Measurements from ENCODE around the gene DEFB132. TPM values are rescaled to one million over a fixed set of nuclear protein-coding genes. Genes with fewer than 3 reads are reported as not detected.

The DEFB132 gene
- total and polyA plus RNA-seq, 8 donors: 0.02 TPM; not detected in 7

- peak within 1 kb of the TSS; percentile 52 to 79 (median 72) for H3K27ac ChIP-seq
- TF ChIP-seq CTCF (IDR thresholded peaks at IDR 0.05): peak in 1 of 4 donors; percentile 19
- ATAC-seq (peak; percentile 99 to 100 (median 99)), DNase-seq (peak; percentile 92 to 98 (median 94)), FAIRE-seq (peak; percentile 93)
- peak within 1 kb of the TSS; percentile 40 to 77 (median 44) for H3K4me3 ChIP-seq
- H3K27me3 ChIP-seq: no peaks in the 10 kb centered on the region
- intact Hi-C loops (cut with DNase I): no loop called here
- H3K9me3 ChIP-seq: no peaks in the 10 kb centered on the region
- WGBS, 2 donors: 0 to 1% methylated on average over 43 of the region's 43 CpGs
- H3K36me3 ChIP-seq: no peaks in the 10 kb centered on the region
- H3K4me1 ChIP-seq: peaks cover 0 to 6% (median 0%) of the 10 kb centered on the region in 3 donors
Observed at GRCh38 chr20:290084-290831, 32.7 kb downstream of the DEFB132 start, which contains the start of gene C20orf96. Gene C20orf96 (minus strand): TSS chr20:290750. CDS start chr20:290610, 140 bp downstream.

GRCh38 chr20:294602-295001 is 37.1 kb downstream of the DEFB132 start:
- no peak for TF ChIP-seq CTCF (IDR thresholded peaks at IDR 0.05)
- intact Hi-C loops (cut with DNase I): no loop called here
- ATAC-seq (no peak), DNase-seq (no peak), FAIRE-seq (no peak)
- Histone ChIP-seq H3K4me1 (peaks cover under 1 to 12% (median 11%) of the 10 kb centered on the region in 3 donors), H3K36me3 (no peaks in the 10 kb centered on the region), H3K27ac (no peak overlapping the region), H3K27me3 (no peaks in the 10 kb centered on the region), H3K9me3 (no peaks in the 10 kb centered on the region), H3K4me3 (no peak overlapping the region)
- 81 to 82% methylated on average over 5 of the region's 5 CpGs for WGBS, 2 donors

DNA sequence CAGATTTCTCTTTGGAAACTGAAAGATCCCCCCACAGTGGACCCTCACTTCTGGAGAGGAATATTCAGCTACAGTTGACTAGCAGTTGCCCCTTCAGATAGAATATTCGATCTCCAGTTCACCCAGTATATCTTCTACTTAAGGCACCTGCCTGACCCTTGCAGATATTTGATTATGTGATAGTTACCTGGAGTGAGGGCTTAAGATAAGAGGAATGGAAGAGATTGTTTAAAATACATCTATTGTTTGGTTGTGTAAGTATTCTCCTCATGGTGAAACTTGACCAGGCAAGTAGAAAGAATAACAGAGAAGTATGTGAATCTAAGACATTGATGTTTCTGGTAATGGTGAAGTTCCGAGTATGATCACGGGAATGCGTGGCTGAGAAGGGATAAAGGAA is 38.3 kb downstream of the DEFB132 start:
- H3K4me3 ChIP-seq: no peak overlapping the region
- no peak for TF ChIP-seq CTCF (IDR thresholded peaks at IDR 0.05)
- intact Hi-C loops (cut with DNase I): no loop called here
- ATAC-seq: no peak
- FAIRE-seq: no peak
- H3K27me3 ChIP-seq: no peaks in the 10 kb centered on the region
- H3K4me1 ChIP-seq: peaks cover 13 to 20% (median 16%) of the 10 kb centered on the region in 3 donors
- H3K9me3 ChIP-seq: no peaks in the 10 kb centered on the region
- 80 to 83% methylated on average over 4 of the region's 4 CpGs for WGBS, 2 donors
- H3K27ac ChIP-seq: no peak overlapping the region
- no peak for DNase-seq
- H3K36me3 ChIP-seq: no peaks in the 10 kb centered on the region

GRCh38 chr20:297098-297924 is 39.8 kb downstream of the DEFB132 start, which contains the start of gene ZCCHC3:
Gene ZCCHC3 (plus strand): TSS chr20:297570. CDS start chr20:297587, 17 bp downstream.
- ATAC-seq: peak; percentile 87 to 92 (median 90)
- Histone ChIP-seq H3K4me1 (peaks cover 13 to 20% (median 16%) of the 10 kb centered on the region in 3 donors), H3K4me3 (peak within 1 kb of the TSS; percentile 67 to 99 (median 88)), H3K27me3 (no peaks in the 10 kb centered on the region), H3K36me3 (no peaks in the 10 kb centered on the region), H3K9me3 (no peaks in the 10 kb centered on the region), H3K27ac (peak within 1 kb of the TSS; percentile 91 to 98 (median 98))
- TF ChIP-seq CTCF (IDR thresholded peaks at IDR 0.05): no peak
- no peak for FAIRE-seq
- intact Hi-C loops (cut with DNase I): no loop called here
- DNase-seq: peak; percentile 82 to 93 (median 88)
- WGBS, 2 donors: 0% methylated on average over 53 to 99 of the region's 99 CpGs
